ENCODE results near the gene ATXN7L3B. TPM values are rescaled to one million over a fixed set of nuclear protein-coding genes. Genes with fewer than 3 reads are reported as not detected.

The ATXN7L3B gene
- total and polyA plus RNA-seq, 8 donors, result 26.1 to 62.5 (median 55.8) TPM

DNA sequence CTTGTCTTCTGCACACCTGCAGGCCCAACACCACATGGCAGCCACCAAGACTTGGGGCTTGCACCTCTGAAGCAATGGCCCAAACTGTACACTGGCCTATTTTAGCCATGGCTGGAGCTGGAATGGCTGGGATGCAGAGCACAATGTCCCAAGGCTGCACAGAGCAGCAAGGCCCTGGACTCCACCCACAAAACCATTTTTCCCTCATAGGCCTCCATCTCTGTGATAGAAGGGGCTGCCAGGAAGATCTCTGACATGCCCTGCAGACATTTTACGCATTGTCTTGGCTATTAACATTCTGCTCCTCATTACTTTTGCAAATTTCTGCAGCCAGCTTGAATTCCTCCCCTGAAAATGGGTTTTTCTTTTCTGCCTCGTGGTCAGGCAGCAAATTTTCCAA, 22.1 kb downstream of the ATXN7L3B start:
- TF ChIP-seq, protein P1, sequence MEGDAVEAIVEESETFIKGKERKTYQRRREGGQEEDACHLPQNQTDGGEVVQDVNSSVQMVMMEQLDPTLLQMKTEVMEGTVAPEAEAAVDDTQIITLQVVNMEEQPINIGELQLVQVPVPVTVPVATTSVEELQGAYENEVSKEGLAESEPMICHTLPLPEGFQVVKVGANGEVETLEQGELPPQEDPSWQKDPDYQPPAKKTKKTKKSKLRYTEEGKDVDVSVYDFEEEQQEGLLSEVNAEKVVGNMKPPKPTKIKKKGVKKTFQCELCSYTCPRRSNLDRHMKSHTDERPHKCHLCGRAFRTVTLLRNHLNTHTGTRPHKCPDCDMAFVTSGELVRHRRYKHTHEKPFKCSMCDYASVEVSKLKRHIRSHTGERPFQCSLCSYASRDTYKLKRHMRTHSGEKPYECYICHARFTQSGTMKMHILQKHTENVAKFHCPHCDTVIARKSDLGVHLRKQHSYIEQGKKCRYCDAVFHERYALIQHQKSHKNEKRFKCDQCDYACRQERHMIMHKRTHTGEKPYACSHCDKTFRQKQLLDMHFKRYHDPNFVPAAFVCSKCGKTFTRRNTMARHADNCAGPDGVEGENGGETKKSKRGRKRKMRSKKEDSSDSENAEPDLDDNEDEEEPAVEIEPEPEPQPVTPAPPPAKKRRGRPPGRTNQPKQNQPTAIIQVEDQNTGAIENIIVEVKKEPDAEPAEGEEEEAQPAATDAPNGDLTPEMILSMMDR (IDR thresholded peaks at IDR 0.05), result no peak

GRCh38 chr12:74563927-74564326, 26.3 kb downstream of the ATXN7L3B start:
- TF ChIP-seq, protein P1 (IDR thresholded peaks at IDR 0.05), result no peak
- H3K4me3 ChIP-seq, result no peak overlapping the region
- no peaks in the 10 kb centered on the region for H3K9me3 ChIP-seq
- intact Hi-C loops (cut with DNase I), result no loop called here
- no peak for ATAC-seq
- no peaks in the 10 kb centered on the region for H3K36me3 ChIP-seq
- DNase-seq, result no peak
- no peak overlapping the region for H3K27ac ChIP-seq
- no peaks in the 10 kb centered on the region for H3K4me1 ChIP-seq
- H3K27me3 ChIP-seq, result no peaks in the 10 kb centered on the region

More for the DNA sequence above, 22.1 kb downstream of the ATXN7L3B start:
- Histone ChIP-seq H3K4me3 (no peak overlapping the region), H3K9me3 (no peaks in the 10 kb centered on the region), H3K27me3 (no peaks in the 10 kb centered on the region), H3K36me3 (no peaks in the 10 kb centered on the region), H3K4me1 (no peaks in the 10 kb centered on the region), H3K27ac (no peak overlapping the region)
- intact Hi-C loops (cut with DNase I), result no loop called here
- ATAC-seq (no peak), DNase-seq (peak in 1 of 4 donors; percentile 5)

DNA sequence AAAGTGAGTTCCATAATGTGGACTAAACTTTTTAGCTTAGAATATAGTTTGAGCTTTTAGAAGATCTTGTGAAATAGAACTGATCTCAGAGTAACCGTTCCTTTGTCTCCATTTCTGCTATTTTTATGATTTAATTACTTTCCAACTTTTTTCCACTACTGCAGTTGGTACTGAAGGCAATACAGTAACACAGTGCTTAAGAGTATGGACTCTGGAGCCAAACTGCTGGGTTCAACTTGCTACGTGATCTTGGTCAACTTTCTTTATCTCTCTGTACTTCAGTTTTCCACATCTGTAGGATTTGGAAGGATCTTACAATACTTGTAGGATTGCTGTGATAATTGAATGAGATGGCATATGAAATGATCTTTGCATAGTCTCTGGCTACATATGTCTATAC, 40.9 kb downstream of the ATXN7L3B start:
- TF ChIP-seq, protein P1 (IDR thresholded peaks at IDR 0.05), result no peak
- no peak overlapping the region for H3K27ac ChIP-seq
- ATAC-seq (no peak), DNase-seq (no peak)
- no peaks in the 10 kb centered on the region for H3K4me1 ChIP-seq
- H3K27me3 ChIP-seq, result no peaks in the 10 kb centered on the region
- intact Hi-C loops (cut with DNase I), result no loop called here
- no peaks in the 10 kb centered on the region for H3K36me3 ChIP-seq
- H3K9me3 ChIP-seq, result no peaks in the 10 kb centered on the region
- no peak overlapping the region for H3K4me3 ChIP-seq

DNA sequence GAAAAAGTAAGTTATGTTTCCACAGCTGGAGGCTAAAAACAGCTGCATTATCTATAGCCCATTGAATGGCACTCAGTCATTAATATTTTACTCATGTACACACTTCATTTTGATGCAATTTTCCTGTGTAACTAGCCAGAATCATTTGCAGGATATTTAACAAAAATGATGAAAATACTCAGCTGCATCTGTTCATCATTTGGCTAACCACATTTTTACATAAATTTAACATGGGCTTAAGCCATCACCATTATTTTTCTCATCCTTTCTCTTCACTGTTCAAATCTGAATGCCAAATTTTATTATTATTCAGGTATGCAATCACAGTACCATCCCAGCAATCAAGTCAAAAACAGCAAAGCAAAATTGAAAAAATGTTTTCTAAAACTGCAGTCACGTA, 41.8 kb downstream of the ATXN7L3B start:
- intact Hi-C loops (cut with DNase I), result no loop called here
- Histone ChIP-seq H3K27ac (no peak overlapping the region), H3K9me3 (no peaks in the 10 kb centered on the region), H3K27me3 (no peaks in the 10 kb centered on the region), H3K36me3 (no peaks in the 10 kb centered on the region), H3K4me3 (no peak overlapping the region), H3K4me1 (no peaks in the 10 kb centered on the region)
- TF ChIP-seq, protein P1 (IDR thresholded peaks at IDR 0.05), result no peak
- ATAC-seq, result no peak
- no peak for DNase-seq

DNA sequence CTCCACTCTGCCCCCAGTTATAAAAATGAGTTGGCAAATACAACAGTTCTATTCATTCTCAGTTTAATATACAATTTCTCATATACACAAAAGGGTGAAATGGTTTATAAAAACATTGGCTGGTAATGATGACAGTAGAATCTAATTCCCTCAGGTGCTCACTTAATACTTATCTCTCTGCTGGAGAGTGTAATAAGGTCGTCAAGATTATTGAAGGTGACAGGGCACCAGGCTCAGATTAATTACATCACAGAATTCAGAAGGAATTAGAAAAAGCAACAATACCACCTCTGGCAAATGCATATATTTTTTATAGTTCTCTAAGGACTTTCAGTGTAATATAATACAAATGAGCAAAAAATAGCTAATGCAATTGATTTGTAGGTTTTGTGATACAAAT, 42.3 kb downstream of the ATXN7L3B start:
- TF ChIP-seq, protein P1 (IDR thresholded peaks at IDR 0.05), result no peak
- no peaks in the 10 kb centered on the region for H3K9me3 ChIP-seq
- H3K27ac ChIP-seq, result no peak overlapping the region
- no peak for ATAC-seq
- no peaks in the 10 kb centered on the region for H3K4me1 ChIP-seq
- no peaks in the 10 kb centered on the region for H3K27me3 ChIP-seq
- intact Hi-C loops (cut with DNase I), result no loop called here
- no peaks in the 10 kb centered on the region for H3K36me3 ChIP-seq
- DNase-seq, result no peak
- H3K4me3 ChIP-seq, result no peak overlapping the region

All from left lung (tissue), 10 donors.